GM19043 (cell line): Measurements from ENCODE around the gene RNF13.

Experiments
- ATAC-seq: cut with Tn5 transposase; IDR thresholded peaks from one replicate; pipeline ENCODE4 v1.9.1; 2021; ENCODE audit warnings: low read depth; ENCODE audit not compliant: unreplicated experiment

Gene RNF13, protein sequence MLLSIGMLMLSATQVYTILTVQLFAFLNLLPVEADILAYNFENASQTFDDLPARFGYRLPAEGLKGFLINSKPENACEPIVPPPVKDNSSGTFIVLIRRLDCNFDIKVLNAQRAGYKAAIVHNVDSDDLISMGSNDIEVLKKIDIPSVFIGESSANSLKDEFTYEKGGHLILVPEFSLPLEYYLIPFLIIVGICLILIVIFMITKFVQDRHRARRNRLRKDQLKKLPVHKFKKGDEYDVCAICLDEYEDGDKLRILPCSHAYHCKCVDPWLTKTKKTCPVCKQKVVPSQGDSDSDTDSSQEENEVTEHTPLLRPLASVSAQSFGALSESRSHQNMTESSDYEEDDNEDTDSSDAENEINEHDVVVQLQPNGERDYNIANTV

DNA sequence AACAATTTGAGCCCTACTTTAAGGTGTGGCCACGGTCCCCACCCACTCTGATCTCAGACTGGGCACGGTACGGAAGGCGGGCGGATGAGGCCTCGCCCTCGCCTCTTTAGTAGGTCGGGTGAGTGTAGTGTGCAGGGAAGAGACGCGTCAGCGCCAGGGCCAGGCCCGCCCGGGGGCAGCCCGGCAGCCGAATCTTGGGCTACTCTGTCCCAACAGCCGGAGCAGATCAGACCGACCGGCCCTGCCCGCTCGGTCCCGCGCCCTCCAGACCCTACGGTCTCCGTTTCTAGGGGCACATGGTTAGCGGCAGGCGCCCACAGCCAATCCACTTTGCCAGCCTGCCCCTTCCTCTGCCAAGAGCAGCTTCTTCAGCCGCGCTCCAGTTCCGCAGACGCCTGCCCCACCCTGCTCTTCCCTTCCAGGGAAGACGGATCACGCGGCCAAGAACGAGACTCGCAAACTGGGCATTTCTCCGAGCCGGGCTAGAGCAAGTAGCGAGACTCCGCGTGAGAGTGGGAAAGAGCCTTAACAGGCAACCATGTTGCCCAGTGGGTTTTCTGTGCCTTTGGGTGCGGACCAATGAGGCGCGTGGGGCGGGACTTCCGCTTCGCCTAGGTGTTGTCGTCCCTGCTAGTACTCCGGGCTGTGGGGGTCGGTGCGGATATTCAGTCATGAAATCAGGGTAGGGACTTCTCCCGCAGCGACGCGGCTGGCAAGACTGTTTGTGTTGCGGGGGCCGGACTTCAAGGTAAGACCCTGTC is at the start of gene RNF13:
Gene RNF13 (plus strand): TSS at position 610 of the 761 bp plus-strand sequence. CDS start 32,812 bp downstream, outside the sequence.
- ATAC-seq = peak; percentile 88

- ATAC-seq = no peak
These were observed 49.3 kb upstream of the RNF13 start for GRCh38 chr3:149763565-149764195.

DNA sequence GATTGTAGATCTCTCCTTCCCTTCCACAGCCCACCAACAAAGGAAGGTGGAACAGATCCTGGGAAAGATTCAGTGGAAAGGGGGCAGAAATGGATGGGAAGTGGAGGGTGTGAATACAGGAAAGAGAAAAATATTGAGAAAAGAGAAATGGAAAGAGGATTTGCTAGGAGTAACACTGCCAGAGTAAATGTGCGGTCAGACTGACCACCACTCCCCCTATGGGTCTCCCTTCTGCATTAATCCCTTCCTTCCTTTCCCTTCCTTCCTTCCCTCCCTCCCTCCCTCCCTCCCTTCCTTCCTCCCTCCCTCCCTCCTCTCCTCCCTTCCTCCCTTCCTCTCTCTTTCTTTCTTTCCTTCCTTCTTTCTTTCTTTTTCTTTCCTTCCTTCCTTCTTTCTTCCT is 48.7 kb upstream of the RNF13 start:
- no peak for ATAC-seq

DNA sequence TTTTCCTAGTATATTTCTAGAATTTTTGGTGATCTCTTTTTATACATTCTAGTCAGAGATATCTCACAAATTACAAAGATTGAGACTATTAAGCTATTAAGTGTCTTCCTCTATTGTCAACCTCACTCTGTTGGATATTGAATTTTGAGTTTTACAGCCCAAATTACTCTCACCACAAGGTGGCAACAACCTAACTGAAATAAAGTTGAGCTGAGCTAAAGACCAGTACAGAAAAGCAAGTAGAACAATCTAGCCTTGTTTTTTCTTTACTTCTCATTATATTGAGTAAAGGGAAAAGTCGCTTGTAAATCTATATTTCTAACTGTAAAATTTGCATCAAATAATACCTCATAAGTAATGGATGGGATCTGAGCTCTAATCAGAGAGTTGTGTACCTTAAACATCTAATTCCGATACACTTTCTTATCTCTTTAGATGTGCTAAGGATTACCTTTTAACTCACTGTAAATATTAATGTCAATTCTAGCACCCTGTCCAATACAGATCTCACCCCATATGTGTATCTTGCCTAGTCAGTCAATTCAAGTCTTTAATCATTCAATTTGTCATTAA is 47.2 kb upstream of the RNF13 start:
- ATAC-seq = no peak

- no peak for ATAC-seq
These were observed 45.3 kb upstream of the RNF13 start for GRCh38 chr3:149767720-149768119.

DNA sequence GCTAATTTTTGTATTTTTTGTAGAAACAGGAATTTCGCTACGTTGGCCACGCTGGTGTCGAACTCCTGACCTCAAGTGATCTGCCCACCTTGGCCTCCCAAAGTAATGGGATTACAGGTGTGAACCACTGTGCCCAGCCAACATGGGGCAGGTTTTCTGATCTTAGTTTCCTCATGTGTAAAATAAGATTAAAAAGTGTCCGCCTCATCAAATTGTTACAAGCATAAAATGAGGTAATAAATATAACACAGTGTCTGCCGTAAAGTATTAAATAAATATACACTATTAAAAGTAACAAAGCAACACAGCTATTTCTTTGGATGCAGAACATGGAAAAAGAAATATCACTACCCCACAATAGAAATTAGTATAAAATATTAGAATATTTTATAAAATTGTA is 44.3 kb upstream of the RNF13 start:
- ATAC-seq = no peak

- no peak for ATAC-seq
These were observed 42.8 kb upstream of the RNF13 start for GRCh38 chr3:149770246-149770645.

- no peak for ATAC-seq
These were observed 41.3 kb upstream of the RNF13 start for GRCh38 chr3:149771652-149772271.

GRCh38 chr3:149772861-149773260 is 40.2 kb upstream of the RNF13 start:
- ATAC-seq = no peak

DNA sequence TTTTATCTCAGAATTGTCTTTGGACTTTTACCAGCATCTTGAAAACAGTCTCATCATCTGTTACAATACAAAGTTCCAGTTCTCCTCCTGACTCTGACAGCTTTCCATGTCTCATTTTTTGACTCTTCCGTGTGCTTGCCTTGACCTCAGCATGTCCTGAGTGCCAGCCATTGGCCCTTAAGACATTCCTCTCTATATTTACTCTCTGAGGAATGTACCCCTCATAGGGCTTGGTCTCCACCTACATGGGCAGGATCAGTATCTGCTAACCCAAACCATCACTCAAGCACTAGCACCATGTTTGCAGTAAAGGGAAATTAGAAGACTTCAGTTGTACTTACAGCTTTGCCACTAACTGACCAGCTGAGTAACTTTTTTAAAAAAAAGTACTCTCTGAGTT is 36.8 kb upstream of the RNF13 start:
- no peak for ATAC-seq

DNA sequence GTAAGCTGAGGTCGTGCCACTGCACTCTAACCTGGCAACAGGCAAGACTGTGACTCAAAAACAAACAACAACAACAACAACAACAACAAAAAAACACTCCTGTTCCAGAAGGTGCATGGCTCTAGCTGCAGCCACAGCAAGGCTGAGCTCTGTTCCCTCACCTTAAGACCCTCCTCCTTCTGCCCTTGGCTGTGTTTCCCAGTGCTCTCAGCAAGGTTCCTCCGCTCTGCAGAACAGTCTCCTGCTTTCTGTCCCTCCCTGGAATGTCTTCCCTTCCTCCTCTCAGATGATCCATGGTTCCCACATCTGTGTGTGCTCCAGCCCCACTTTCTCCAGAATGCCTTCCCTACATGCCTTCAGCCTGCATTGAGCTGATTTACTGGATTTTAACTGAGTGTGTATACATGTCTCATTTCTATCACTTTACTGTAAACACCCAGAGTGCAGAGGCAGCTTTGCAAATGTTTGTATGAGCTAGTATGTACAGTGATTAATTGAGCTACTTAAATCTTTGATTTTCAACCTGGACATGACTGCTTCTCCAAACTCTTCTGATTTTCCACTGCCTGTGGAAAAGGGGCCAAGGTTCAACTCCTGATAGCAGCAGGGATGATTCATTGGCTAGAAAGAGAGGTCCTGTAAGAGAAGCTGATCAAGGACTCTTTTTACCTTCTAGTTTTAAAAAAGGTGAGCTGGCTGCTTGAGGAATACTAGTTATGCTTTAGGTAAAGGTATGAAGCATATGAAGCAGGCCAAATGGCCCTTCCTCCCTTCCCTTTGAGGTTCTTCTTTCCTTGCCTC is 35.4 kb upstream of the RNF13 start:
- ATAC-seq = no peak

GRCh38 chr3:149781211-149781610 is 31.8 kb upstream of the RNF13 start:
- no peak for ATAC-seq

DNA sequence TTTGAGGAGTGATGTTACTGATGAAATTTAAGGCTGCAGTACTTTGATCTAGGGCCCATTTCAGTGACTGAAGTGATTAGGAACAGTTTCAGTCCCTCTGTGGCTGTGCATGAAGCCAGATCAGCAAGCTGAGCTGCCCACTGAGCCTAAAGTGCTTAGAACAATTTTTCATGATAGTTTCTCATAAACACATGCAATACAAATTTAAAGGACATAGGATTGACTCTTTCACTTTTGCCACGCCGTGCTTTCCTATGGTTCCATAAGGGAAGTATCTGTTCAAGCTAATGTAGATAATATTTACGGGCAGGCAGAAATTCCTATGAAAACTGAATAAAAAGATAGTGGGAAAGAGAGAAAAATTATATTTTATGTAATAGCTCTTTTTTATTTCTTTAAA is 31.3 kb upstream of the RNF13 start:
- no peak for ATAC-seq

DNA sequence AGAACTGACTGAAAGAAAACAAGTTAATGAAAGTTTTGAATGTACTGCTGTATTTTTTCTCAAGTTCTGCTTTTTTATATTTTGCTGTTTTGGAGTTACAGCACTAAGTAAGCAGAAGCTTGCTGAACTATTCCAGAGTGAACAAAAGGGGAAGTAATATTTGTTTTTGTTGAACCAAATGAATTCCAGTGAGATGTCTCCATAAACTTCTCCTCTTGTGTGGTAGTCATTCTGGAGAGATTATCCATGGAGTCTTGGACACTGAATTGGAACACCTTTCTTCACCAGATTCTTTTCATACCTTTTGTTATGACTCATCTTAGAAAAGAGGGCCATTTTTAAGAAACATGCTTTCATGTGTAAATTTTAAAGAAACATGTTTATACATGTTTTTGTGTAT is 29.4 kb upstream of the RNF13 start:
- no peak for ATAC-seq

GRCh38 chr3:149784064-149784704 is 28.8 kb upstream of the RNF13 start:
- ATAC-seq = no peak

GRCh38 chr3:149790268-149790667 is 22.7 kb upstream of the RNF13 start:
- no peak for ATAC-seq

DNA sequence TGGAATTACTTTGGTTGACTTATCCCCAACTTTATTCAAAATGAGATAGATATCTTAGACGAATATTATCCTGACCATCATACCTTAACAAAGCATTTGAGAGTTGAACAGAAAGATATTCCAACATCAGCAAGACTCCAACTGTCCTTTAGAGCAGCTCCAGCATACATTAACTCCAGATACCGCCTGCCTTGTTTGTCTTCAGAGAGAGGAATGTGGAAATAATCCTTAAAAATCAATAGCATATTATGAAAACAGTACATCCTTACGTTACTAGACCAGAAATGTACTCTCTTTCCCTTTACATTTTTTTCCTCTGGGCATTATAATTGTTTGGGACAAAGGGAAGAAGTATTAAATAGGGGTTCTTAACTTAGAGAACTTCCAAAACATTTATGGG is 22.3 kb upstream of the RNF13 start:
- ATAC-seq = no peak

DNA sequence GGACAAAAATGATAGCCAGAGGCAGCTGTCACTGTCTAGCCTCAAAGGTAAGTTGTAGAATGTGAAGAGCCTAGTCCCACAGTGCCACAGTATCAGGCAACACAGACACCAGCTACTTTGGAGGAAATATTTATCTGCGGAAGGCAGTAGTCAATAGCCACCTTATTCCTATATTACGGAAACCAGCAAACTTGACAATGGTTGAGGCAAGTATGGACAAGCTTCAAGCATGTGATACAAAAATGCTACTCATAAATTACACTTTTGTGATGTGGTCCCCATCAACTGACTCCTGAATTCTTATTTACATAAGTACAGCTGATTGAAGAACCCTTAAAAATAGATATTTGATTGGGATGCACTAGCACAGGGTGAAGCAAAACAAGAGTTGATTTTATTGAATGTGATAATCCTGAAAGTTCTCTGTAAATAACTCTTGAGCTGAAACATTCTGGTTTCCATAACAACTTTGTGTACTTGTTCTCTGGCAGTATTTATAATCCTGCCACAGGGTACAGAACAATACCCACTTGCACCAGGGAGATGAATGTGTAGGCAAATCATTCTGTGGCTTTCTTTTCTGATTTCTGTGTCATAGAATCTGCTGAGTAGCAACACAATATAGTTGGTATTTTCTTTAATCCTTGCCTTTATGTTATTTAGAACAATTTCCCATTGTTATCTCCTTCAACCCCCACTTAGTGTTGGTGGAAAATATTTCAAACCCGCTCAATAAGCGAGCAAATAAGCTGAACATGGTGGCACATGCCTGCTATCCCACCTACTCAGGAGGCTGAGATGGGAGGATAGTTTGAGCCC is 20.4 kb upstream of the RNF13 start, which contains the start of gene ANKUB1:
Gene ANKUB1 (minus strand): TSS at position 103 of the 819 bp plus-strand sequence. CDS start 188 bp downstream, outside the sequence.
- no peak for ATAC-seq
